Calu3 (cell line): Measurements from ENCODE around the gene SPACA1. TPM values are rescaled to one million over a fixed set of nuclear protein-coding genes. Genes with fewer than 3 reads are reported as not detected.

Experiments
- BruUV-seq: library from RNA; stranded (reverse); fragments of 400-500 nt; replicated peaks from 2 replicates; lab custom pipeline; 2021; lab: Mats Ljungman, UMichigan
- CTCF ChIA-PET: fragments of 300-600 bp; sonication (Branson Sonifier 250); formaldehyde crosslinking; loops from one replicate; lab custom pipeline; 2022; ENCODE audit warnings: antibody characterized with exemption; lab: Charles Lee
- DNase-seq: peaks from one replicate; pipeline ENCODE4 v3.0.0; 2022
- H3K27ac Mint-ChIP-seq: one replicate; pipeline ENCODE4 v1.8.0; 2022; ENCODE audit warnings: mixed read lengths; ENCODE audit not compliant: unreplicated experiment
- H3K27me3 Mint-ChIP-seq: one replicate; pipeline ENCODE4 v1.8.0; 2022; ENCODE audit warnings: mixed read lengths; ENCODE audit not compliant: unreplicated experiment
- H3K36me3 Mint-ChIP-seq: one replicate; pipeline ENCODE4 v1.8.0; 2022; ENCODE audit warnings: mild to moderate bottlenecking, moderate library complexity, mixed read lengths; ENCODE audit not compliant: insufficient read depth, unreplicated experiment
- H3K4me1 Mint-ChIP-seq: one replicate; pipeline ENCODE4 v1.8.0; 2022; ENCODE audit warnings: mild to moderate bottlenecking, low read depth, mixed read lengths; ENCODE audit not compliant: unreplicated experiment
- H3K4me3 Mint-ChIP-seq: one replicate; pipeline ENCODE4 v1.8.0; 2022; ENCODE audit warnings: mild to moderate bottlenecking, low read depth, moderate library complexity, mixed read lengths; ENCODE audit not compliant: unreplicated experiment
- H3K9me3 Mint-ChIP-seq: one replicate; pipeline ENCODE4 v1.8.0; 2022; ENCODE audit warnings: low read depth, mixed read lengths; ENCODE audit not compliant: unreplicated experiment
- intact Hi-C: fragments of 100-400 bp; cut with micrococcal nuclease; formaldehyde crosslinking; loops from one replicate; pipeline ENCODE4 v1.10.0; 2022; ENCODE audit not compliant: unreplicated experiment
- total RNA-seq: library from RNA; stranded (reverse); gene quantifications from 2 replicates; pipeline ENCODE4 v1.2.3, GENCODE V29; 2022
- TF ChIP-seq, protein P1 (sequence below): fragments of 200-600 bp; IDR thresholded peaks from one replicate; pipeline ENCODE4 v1.8.0; 2022; ENCODE audit warnings: antibody characterized with exemption; ENCODE audit not compliant: unreplicated experiment

The SPACA1 gene
- total RNA-seq, 1 experiment from 2014 or later: not detected

DNA sequence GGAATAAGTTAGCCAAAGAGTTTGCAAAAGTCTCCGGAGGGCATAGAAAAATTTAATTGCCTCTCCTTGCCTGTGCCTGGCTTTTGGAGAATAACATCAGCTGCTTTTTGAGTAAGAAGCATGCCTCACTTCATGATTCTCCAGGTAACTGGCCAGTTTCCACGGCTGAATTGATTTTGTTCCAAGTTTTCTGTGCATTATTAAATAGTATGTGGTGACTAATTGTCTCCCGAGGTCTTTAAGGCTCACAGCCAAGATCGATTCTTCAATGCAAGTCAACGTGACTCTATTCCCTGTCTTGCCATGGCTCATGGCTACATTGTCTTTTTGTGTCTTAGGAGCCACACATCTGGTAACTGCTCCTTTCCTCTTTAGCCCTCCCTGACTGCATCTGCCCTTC lies 64.3 kb downstream of the SPACA1 start:
- Mint-ChIP-seq H3K36me3 (no peaks in the 10 kb centered on the region), H3K4me1 (peaks cover 12% of the 10 kb centered on the region), H3K4me3 (no peak overlapping the region), H3K27ac (no peak overlapping the region), H3K9me3 (no peaks in the 10 kb centered on the region), H3K27me3 (peaks cover 39% of the 10 kb centered on the region)
- CTCF ChIA-PET: no interaction called here
- BruUV-seq: no TSS peak
- intact Hi-C loops: no loop called here
- peak; percentile 25 for DNase-seq
- TF ChIP-seq, protein P1, sequence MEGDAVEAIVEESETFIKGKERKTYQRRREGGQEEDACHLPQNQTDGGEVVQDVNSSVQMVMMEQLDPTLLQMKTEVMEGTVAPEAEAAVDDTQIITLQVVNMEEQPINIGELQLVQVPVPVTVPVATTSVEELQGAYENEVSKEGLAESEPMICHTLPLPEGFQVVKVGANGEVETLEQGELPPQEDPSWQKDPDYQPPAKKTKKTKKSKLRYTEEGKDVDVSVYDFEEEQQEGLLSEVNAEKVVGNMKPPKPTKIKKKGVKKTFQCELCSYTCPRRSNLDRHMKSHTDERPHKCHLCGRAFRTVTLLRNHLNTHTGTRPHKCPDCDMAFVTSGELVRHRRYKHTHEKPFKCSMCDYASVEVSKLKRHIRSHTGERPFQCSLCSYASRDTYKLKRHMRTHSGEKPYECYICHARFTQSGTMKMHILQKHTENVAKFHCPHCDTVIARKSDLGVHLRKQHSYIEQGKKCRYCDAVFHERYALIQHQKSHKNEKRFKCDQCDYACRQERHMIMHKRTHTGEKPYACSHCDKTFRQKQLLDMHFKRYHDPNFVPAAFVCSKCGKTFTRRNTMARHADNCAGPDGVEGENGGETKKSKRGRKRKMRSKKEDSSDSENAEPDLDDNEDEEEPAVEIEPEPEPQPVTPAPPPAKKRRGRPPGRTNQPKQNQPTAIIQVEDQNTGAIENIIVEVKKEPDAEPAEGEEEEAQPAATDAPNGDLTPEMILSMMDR: no peak

DNA sequence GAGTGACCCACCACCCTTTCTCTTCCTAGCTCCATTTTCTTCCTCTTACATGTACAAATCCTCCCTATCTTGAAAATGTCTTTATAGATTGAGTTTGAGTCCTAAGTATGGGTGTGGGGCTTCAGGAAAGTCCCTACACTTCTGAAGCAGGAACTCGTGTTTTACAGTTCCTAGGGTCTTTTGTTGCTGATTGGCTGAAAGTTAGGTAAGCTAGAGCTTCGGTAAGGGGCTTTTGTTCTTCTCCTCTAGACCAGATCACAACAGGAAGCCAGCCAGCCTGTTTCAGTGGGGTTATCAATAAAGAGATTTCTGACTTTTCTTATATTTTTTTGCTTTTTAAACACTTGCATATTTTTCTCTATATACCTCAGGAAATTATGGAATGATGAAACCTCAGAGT lies 67.2 kb downstream of the SPACA1 start:
- no peaks in the 10 kb centered on the region for H3K36me3 Mint-ChIP-seq
- TF ChIP-seq, protein P1: no peak
- DNase-seq: no peak
- H3K4me3 Mint-ChIP-seq: no peak overlapping the region
- no peak overlapping the region for H3K27ac Mint-ChIP-seq
- peaks cover 12% of the 10 kb centered on the region for H3K4me1 Mint-ChIP-seq
- intact Hi-C loops: no loop called here
- peaks cover 47% of the 10 kb centered on the region for H3K27me3 Mint-ChIP-seq
- no peaks in the 10 kb centered on the region for H3K9me3 Mint-ChIP-seq
- no TSS peak for BruUV-seq
- CTCF ChIA-PET: no interaction called here

DNA sequence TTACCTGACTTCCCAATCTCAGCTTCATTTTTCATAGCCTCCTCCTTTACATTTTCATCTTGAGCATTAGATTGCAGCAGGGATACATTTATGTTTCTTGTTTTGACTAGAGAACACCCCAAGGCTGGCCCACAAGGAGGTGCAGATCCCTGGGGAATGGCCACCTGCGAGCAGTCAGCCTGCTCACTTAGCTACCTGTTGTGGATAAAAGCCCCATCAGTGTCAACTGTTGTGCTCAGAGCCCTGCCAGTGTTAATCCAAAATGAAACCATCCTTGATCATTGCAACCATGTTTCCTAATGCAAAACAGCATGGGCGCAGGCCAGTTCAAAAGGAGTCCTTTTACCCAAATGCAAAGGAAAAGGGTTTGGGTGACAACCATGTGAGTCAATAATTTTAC lies 67.7 kb downstream of the SPACA1 start:
- TF ChIP-seq, protein P1: no peak
- peaks cover 47% of the 10 kb centered on the region for H3K27me3 Mint-ChIP-seq
- no TSS peak for BruUV-seq
- peaks cover 12% of the 10 kb centered on the region for H3K4me1 Mint-ChIP-seq
- no peak overlapping the region for H3K27ac Mint-ChIP-seq
- DNase-seq: no peak
- H3K4me3 Mint-ChIP-seq: no peak overlapping the region
- H3K36me3 Mint-ChIP-seq: no peaks in the 10 kb centered on the region
- no peaks in the 10 kb centered on the region for H3K9me3 Mint-ChIP-seq
- CTCF ChIA-PET: no interaction called here
- intact Hi-C loops: no loop called here

DNA sequence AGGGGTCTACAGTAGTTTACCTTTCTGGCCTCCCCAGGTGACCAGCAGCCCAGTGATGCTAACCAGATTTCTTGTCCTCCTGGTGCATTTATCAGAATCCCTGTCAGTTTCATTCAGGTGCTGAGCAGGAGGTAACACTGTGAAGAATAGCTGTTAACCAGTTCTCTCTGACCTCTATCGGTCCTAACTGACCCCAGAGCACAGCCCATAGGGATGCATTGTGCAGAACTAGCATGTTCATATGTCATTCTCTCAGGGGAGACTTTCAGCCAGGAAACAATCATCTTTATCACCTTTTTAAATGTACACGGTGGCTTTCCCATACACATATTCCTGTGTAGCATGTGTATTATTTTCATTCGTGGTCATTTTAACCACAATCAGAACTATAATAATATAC lies 68.6 kb downstream of the SPACA1 start:
- H3K4me3 Mint-ChIP-seq: no peak overlapping the region
- peaks cover 47% of the 10 kb centered on the region for H3K27me3 Mint-ChIP-seq
- H3K4me1 Mint-ChIP-seq: peaks cover 12% of the 10 kb centered on the region
- no peak for DNase-seq
- no peaks in the 10 kb centered on the region for H3K36me3 Mint-ChIP-seq
- no TSS peak for BruUV-seq
- intact Hi-C loops: no loop called here
- no peak overlapping the region for H3K27ac Mint-ChIP-seq
- TF ChIP-seq, protein P1: no peak
- CTCF ChIA-PET: no interaction called here
- H3K9me3 Mint-ChIP-seq: no peaks in the 10 kb centered on the region

Other genes starting within 250 kb of the SPACA1 start
- 0.31 and 0.69 TPM in 2 replicates for gene CNR1, start 118.5 kb downstream of the SPACA1 start, total RNA-seq